OCI-LY3 (cell line): ENCODE data around the gene MFSD11.

Source experiments
- CTCF ChIP-seq: fragments of 200-600, 300-600 bp; sonication (generic); IDR thresholded peaks from 2 replicates; pipeline ENCODE4 v1.5.1; 2014; ENCODE audit warnings: antibody characterized with exemption, low read length, low read depth
- EZH2phosphoT487 ChIP-seq: fragments of 200-600 bp; shearing (Covaris generic); IDR thresholded peaks from 2 replicates; pipeline ENCODE4 v1.6.1; 2018; ENCODE audit warnings: antibody characterized with exemption, mixed run types, low read depth

GRCh38 chr17:76757256-76757655 lies 19.3 kb downstream of the MFSD11 start:
- TF ChIP-seq CTCF (no peak), EZH2phosphoT487 (no peak)
